Activated CD8-positive, alpha-beta memory T cell treated with anti-CD3 and anti-CD28 coated beads for 4 hours (primary cell): ENCODE results near the gene CHMP4B.
"Not testable (repeated sequence)": the region's sequence is repeated elsewhere in the genome, so short reads cannot be mapped to it uniquely, and the experiment has no call there.

Source experiments
- DNase-seq, 2 donors: peaks; one replicate each; pipeline ENCODE4 v3.0.0-alpha.2; 2020; ENCODE audit warnings: low read depth in 2 of 2

Gene CHMP4B

DNA sequence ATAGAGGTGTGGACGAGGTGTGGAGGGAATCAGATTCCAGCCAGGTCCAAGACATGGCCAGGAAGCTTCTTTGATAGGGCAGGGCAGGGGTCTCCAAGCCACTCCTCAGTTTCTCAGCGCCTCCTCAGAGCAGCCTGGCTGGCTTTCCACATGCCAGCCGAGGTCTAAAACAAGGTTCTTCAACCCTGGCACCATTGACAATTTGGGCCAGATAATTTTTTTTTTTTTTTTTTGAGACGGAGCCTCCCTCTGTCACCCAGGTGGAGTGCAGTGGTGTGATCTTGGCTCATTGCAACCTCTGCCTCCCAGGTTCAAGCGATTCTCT, 21.3 kb upstream of the CHMP4B start:
- DNase-seq, result no peak

DNA sequence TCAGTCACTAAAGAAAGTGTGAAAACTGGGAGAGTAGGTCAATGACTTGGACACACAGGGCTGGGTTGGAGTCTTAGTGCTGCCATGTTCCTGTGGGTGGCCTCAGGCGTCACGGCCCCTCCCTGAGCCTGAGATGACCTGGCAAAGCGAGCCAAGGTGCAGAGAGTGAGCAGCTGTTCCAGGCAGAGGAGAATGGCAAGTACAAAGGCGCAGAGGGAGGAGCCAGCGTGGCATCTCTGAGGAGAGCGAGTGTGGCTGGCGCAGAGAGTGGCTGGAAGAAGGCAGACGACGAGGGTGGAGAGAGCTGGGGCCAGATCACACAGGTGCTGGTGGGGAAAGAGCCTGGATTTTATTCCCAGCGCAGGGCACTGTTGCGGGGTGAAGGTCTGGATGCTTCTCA, 20.6 kb upstream of the CHMP4B start:
- DNase-seq, result no peak

DNA sequence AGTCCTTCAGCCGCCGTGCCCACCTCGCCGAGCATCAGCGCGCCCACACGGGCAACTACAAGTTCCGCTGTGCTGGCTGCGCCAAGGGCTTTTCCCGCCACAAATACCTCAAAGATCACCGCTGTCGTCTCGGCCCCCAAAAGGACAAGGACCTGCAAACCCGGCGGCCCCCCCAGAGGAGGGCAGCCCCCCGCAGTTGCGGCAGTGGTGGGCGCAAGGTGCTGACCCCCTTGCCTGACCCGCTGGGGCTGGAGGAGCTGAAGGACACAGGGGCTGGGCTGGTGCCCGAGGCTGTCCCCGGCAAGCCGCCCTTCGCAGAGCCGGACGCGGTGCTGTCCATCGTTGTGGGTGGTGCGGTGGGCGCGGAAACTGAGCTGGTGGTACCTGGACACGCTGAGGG, 20.1 kb upstream of the CHMP4B start:
- DNase-seq, result no peak

DNA sequence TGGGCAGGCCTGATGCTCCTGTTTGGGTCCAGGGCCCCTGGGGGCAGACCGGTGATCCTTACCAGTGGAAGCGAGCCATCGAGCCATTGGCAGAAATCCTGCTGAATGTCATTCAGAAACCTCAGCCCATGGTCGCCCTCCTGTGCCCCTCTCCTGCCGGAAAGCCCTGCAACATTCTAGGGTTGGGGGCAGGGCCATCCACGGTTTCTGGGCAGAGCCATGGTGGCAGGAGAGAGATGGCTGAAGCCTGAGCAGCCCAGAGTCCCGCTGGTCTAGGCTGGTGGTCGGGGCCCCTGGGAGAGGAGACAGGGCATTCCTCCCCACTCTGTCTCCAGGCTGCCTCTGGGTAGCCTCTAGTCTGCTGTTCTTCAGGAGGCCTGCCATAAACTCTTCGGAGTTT, 19.6 kb upstream of the CHMP4B start:
- no peak for DNase-seq

DNA sequence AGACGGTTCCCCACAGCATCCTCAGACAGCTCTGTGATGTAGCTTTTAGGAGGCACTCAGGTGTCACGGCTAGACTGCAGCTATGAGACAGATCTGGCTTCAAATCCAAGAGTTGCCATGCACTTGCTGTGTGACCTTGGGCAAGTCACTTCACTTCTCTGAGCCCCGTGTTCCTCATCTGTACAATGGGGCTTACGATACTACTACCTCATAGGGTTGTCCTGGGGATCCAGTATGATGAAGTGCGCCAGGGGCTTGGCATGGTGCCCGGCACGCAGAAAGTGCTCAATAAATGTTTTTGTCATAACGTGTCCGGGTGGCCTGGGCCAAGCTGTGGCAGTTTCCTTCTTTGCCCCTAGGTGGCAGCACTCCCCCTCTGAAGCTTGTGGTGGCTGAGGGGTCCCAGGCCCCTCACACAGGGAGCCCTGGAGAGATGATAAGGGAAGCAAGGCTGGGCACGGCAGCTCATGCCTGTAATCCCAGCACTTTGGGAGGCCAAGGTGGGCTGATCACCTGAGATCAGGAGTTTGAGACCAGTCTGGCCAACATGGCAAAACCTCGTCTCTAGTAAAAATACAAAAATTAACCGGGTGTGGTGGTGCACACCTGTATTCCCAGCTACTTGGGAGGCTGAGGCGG, 19.1 kb upstream of the CHMP4B start:
- DNase-seq, result peak in 1 of 2 donors; percentile 30

DNA sequence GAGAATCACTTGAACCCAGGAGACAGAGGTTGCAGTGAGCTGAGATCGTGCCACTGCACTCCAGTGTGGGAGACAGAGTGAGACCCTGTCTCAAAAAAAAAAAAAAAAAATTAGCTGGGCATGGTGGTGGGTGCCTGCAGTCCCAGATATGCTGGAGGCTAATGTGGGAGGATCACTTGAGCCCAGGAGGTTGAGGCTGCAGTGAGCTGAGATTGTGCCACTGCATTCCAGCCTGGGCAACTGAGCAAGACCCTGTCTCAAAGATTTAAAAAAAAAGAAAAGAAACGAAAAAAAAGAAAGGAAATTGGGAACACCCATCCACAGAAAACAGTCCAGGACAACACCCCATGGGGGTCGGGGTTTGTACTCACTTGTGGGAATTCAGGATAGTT, 18.6 kb upstream of the CHMP4B start:
- not testable (repeated sequence) for DNase-seq

DNA sequence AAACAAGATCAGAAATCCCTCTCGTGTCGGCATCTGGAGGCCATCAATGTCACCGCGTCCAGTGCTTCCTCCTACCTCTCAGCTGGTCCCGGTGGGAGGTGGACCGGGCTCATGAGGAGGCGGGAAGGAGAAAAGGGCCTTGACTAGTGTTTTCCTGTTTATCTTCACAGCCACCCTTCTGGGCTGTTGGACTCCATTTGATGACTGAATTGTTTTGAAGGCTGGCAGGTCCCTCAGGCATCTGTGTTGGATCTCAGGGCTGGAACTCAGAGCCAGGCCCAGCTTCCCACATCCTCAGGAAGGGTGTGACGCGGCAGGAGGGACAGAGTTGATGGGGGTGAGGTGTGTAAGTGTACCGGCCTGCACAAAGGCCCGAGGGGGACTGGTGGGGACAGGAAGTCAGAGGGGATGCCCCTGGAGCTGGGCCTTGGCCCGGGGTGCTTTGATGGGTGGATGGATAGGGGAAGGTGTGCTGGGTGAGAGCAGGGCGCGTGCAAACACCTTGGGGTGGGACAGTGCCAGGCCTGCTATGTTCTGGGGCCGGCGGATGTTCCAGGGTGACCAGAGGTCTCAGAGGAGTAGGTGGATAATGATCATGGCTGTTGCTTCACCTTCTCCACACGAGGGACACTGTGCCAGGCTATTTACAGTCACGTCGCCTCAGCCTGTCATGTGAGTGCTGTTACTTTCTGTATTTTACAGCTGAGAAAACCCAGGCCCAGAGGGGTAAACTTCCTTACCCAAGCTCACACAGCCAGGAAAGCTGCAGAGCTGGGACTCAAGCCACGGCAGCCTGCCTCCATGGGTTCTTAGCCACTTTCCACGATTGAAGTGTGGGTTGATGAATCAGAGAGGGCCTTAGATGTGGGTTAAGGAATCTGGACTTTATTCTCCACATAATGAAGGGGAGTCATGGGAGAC, 17.9 kb upstream of the CHMP4B start:
- DNase-seq, result no peak

DNA sequence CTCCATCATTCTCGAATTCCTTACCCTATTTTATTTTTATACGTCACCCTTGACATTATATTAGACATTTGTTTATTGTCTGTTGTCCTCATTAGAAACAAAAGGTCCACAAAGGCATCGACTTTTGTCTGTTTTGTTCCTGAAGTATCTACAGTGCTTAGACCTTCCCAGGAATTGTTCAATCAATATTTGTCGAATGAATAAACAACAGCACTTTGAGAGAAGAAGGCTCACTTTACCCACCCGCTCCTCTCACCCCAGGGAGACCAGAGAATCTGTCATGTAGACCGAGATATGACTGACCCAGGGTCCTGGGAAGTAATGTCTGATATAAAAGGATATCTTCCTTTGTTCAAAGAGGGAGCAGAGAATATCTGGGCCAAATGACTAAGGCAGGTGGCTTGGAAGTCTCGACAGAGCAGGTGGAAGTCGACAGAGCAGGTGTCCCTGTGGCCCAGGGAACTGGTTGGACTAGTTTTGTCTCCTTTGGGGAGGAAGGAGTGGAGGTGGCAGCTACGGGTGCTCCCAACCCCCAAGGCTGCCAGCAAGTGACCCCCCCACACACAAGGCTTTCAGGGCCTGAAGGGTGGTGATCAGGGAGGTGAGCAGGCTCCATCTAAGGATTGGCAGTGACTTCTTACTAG, 14.8 kb upstream of the CHMP4B start:
- DNase-seq, result no peak

DNA sequence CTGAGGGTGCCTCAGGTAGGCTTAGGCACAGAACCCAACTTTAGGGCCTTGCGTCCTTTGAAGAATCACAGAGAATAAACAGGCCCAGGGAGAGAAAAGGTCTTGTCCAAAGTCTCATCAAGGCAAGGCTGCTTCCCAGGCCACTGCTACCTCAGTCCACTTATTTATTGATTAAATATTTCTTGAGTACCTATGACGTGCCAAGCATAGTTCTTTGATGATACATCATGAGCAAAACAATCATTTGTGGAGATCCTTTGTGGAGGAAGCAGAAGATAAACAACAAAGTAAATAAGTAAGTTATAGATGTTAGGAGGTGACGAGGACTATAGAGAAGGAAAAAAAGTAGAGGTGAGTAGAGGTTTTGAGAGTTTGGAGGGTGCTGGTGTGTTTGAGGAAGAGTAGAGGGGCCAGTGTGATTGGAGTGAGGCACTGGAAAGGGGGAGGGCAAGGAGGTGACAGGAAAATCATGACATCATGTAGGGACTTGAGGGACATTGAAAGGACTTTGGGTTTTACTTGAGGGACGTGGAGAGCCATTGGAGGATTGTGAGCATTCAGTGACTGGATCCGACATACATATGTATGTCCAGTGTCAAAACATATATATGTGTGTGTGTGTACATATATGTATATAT, 14.1 kb upstream of the CHMP4B start:
- no peak for DNase-seq

DNA sequence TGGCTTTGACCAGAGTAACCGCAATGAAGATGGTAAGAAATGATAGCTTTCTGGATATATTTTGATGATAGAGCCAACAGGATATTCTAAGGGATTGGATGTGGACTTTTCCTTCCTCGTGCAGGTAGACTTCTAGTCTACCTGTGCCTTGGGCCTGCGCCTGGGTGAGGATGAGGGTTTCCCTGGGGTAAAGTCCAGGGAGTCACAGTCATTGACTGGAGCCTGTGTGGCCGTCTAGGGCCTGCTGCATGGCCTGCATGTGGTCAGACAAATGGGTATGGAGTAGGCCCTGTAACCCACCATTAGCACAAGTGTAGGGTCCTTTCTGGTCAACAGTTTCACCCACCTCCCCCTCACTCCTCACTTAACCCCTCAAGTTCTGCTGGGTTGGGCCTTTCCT, 12.7 kb upstream of the CHMP4B start:
- no peak for DNase-seq

DNA sequence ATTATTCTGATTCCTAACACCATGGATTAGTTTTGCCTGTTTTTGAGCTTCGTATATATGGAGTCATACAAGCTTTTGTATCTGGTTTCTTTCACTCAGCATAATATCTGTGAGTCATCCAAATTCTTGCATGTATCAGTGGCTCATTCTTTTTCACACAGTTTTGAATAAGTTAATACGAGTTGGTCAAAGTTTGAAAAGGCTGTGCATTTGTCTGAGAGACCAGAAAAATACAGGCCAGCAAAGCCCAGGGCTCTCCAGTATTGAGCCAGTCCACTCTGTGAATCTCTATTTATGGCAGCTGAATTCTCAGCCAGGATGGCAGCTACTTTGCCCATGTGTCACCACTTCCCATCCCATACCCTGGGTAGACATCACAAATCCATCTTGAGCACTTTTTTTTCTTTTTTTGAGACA, 7.2 kb upstream of the CHMP4B start:
- no peak for DNase-seq

DNA sequence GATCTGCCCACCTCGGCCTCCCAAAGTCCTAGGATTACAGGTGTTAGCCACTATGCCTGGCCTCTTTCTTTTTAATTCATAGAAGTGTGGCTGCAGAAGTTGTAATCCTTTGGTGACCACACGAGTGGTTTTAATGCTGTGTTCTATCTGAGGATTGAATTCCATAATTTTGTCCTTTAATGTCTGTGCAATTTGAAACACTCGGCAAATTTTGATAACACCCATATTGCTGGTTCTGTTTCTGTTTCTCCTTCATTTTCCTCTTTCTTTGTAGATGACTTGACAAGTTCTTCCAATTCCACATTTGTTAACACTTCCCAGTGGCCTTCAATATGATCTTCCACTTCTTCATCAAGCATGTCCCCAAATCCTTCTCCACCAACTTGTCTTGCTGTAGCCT, 2.8 kb upstream of the CHMP4B start:
- no peak for DNase-seq

DNA sequence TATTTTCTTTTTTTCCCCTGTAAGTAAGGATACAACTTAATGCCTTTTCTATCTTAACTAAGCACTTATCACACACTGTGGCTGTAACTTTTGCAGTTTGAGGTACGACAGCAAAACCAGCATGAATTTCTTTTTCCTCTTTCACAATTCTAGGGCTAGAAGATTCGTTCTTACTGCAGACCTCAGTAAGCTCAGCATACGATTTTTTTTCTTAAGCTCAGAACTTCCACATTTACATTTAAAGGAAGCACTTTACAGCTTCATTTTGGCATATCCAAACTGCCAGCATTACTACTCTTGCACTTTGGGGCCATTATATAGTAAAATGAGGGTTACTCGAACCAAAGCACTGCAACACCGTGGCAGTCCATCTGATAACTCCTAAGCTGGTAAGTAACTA, 889 bp upstream of the CHMP4B start:
- no peak for DNase-seq

DNA sequence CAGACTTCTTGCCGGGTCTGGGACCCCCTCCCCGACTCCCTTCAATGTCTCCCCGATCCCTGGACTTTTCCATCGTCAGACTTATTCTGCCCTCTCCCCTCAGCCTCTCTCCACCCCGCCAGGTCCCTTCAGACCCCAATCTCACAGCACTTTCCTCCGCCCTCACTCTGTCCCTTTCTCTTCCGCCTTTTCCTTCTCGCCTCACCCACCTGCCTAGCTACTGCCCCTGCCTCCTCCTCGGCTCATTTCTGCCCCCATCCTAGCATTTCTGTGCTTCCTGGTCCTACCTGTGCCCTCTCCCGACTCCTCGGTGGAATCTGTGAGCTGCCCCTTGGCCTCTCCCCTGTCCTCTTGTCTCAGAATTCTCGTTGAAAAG, 616 bp downstream of the CHMP4B start:
- DNase-seq, result no peak

DNA sequence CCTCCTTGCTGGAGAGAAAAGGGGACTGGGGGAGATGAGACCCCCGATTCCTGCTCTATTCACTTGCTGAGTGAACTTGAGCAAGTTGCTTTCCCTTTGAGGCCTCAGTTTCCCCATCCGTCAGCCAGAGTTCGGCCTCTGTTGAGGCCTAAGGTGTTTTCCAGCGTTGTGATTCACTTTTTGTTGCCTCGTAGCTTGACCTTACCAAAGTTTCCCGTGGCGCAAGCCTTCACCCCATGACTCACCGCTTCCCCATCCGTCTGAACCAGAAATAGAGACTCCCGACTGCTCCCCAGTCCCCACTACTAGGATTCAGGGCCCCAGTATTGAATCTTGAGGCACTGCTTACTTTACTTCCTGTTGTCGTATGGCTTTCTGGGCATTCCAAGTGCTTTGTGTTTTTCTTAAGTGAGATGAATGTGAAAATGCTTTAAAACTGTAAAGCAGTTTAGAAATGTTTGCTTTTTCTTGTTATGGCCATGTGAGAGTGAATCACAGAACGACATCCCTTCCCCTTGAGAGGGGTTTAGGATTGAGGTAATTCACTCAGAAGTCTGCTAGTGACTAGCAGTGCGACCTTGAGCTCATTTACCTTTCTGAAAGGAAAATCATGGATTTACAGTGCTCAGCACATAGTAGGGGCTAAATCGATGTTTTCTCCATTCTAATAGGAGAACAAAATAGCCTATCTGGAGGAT, 1.2 kb downstream of the CHMP4B start:
- DNase-seq, result peak in 1 of 2 donors; percentile 10

DNA sequence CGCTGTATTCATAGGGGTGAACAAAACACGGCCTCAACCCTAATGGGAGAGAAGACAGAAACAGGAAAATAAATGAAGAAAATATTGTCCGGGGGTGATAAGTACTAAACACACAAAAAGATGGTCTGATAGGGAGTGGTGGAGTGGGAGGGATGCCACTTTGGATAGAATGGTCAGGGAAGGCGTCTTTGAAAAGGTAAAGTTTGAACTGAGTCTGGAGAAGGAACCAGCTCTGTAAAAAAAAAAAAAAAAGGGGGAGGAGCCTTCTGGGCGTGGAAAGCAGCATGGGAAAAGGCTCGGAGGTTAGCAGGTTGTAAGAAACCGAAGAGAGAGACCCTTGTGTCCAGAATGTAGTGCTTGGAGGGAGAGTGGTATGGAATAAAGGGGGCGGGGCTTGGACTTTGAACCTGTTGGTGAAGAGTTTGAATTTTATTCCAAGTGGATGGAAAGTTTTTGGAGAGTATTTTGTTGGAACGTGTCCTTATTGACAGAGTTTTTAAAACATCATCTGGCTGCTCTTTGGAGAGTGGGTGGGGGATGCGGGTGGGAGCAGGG, 1.8 kb downstream of the CHMP4B start:
- DNase-seq, result no peak

DNA sequence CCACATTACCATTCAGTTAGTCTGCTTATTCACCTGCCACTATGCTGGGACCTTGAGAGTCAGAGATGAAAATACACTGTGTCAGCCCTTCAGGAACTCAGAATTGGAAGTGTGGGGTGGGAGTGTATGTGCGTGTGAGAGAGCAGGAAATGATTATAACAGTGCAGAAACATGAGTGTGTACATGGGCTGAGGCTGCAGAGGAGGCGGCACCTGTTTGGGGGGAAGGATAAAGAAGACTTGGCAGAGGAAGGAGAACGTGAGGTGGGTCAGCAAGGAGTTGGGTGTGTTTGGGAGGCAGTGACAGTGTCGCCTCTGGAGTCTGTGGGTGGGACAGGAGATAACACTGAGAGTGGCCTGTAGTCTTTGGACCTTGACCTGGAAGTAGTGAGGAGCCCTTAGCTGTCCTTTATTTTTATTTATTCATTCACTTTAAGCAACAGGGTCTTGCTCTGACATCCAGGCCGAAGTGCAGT, 3.1 kb downstream of the CHMP4B start:
- DNase-seq, result no peak

DNA sequence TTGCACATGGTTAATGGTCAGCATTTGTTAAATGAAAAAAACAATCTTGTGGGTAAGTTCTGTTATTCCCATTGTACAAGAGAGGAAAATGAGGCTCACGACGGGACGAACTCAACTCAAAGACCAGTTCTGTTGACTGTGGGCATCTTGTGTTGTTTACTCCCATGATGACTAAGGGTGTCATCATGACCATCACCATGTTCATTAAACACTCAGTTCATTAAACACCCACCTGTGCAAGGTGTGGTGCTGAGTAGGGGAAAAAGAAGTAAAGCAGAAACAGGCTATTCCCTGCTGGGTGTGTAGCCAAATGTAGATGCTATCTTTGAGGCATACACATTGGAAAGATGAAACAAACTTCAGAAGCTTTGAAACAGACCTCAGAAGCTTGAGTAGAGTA, 4.5 kb downstream of the CHMP4B start:
- DNase-seq, result no peak

DNA sequence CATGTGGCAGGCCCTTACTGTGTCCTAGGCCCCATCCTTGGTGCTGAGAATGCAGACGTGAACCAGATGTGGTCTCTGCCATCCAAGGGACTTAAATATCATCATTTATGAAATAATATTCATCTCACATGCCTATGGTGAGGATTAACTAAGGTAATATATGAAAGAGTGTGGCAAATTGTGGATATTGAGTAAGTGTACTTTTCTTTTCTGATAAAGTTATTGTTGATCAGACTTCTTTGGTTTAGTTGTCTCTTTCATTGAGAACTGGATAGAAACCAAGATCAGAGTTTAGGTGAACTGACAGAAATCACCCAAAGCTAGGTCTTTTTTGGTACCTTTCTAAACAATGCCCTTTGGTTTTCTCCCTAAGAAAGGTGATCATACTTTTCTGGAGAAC, 5.0 kb downstream of the CHMP4B start:
- no peak for DNase-seq

DNA sequence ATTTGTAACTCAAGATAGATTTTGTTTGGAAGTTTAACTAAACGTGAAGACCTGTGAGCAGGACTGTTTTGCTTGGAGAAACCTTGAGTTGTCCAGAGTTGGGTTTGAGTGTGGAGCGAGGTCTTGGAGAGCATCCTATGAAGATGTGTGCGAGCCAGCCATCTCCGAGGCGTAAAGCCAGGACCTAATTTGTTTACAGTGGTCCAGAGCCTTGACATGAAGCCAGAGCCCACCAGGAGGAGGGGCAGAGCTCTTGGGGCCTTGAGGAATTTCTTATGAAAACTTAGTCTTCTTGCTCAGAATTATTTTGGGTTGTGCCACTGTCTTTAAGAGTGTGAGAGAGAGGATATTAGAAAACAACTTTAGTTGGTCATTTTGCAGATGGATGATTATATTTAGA, 6.3 kb downstream of the CHMP4B start:
- DNase-seq, result no peak

DNA sequence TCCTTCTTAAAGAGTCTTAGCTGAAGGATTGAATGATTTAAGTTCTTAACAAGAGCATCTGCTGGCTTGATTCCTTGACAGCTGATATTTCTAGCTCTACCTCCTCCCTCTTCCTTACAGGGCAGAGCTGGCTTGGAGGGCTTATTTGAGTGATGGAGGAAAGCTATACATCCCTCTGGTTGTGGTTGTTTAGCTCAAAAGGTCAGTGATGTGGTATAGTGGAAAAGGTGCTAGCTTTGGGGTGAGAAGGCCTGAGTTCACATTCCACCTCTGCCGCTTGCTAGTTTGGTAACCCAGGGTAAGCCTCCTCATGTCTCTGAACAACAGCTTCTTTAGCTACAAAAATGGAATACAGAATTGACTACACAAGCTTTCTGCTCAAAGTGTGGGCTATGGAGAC, 8.3 kb downstream of the CHMP4B start:
- no peak for DNase-seq

DNA sequence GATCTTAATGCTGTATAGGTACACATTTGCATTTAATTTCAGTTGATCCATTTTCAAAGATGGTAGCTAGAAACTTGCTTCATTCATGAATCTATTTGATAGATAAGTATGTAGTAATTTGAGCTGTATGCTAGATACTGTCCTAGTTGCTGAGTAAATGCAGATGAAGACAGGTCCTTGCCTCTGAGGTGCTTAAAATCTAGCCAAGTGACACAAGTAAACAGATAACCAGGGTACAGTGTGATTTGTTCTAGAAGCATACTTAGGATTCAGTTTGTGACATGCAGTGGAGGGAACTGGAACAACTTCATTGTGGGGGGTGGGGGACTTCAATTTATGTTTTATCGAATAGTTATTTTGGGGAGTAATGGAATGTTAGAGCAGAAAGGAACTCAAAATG, 9.2 kb downstream of the CHMP4B start:
- DNase-seq, result no peak
